Colonic mucosa (tissue), 4 donors: ENCODE data around the gene USP46. TPM values are rescaled to one million over a fixed set of nuclear protein-coding genes. Genes with fewer than 3 reads are reported as not detected.

Source experiments
- DNase-seq: peaks from one replicate; pipeline ENCODE4 v3.0.0-alpha.2; 2020
- H3K27ac ChIP-seq: fragments of 200-600 bp; one replicate; pipeline ENCODE4 v1.8.0; 2021
- H3K27me3 ChIP-seq: fragments of 200-600 bp; one replicate; pipeline ENCODE4 v1.8.0; 2021
- H3K36me3 ChIP-seq: fragments of 200-600 bp; one replicate; pipeline ENCODE4 v1.8.0; 2021
- H3K4me1 ChIP-seq: fragments of 200-600 bp; one replicate; pipeline ENCODE4 v1.8.0; 2021; ENCODE audit warnings: mild to moderate bottlenecking
- H3K4me3 ChIP-seq: fragments of 200-600 bp; one replicate; pipeline ENCODE4 v1.8.0; 2021
- H3K9ac ChIP-seq, 2 donors: one replicate each; pipeline ENCODE4 v1.7.0; 2013; ENCODE audit warnings: control low read depth in 2 of 2, low read depth in 2 of 2, low read length in 2 of 2
- H3K9me3 ChIP-seq: fragments of 200-600 bp; one replicate; pipeline ENCODE4 v1.8.0; 2021
- CTCF ChIP-seq: fragments of 200-600 bp; IDR thresholded peaks from one replicate; pipeline ENCODE4 v1.8.0; 2022; ENCODE audit warnings: antibody characterized with exemption, mild to moderate bottlenecking
- intact Hi-C: fragments of 100-400 bp; cut with DNase I; formaldehyde crosslinking; loops from one replicate; pipeline ENCODE4 v1.14.1; 2022
- total RNA-seq, 2 donors: library from RNA; stranded (reverse); fragmentation: NEBNext Ultra II Directional in 1 of 2; extraction: Animal tissue kit (Norgen Biotek cat#: 25700) in 1 of 2; gene quantifications; one replicate each; pipeline ENCODE4 v1.2.1, GENCODE V29; 2021
- donor health status: healthy.
- donor health status: DM: no; HTN: no; CAD: no.
- donor health status: DM: no; HTN: no; CAD: no.

Gene USP46
- total RNA-seq, 2 donors from 2014 or later, result 10.0 to 15.0 TPM

GRCh38 chr4:52693492-52693891 lies 34.4 kb upstream of the USP46 start:
- Histone ChIP-seq H3K27me3 (no peaks in the 10 kb centered on the region), H3K36me3 (no peaks in the 10 kb centered on the region), H3K27ac (no peak overlapping the region), H3K9me3 (no peaks in the 10 kb centered on the region), H3K4me1 (no peaks in the 10 kb centered on the region), H3K4me3 (no peak overlapping the region), H3K9ac (no peak overlapping the region)
- no peak for TF ChIP-seq CTCF
- DNase-seq, result no peak
- intact Hi-C loops, result no loop called here

GRCh38 chr4:52689096-52689495 lies 30.0 kb upstream of the USP46 start:
- Histone ChIP-seq H3K27ac (no peak overlapping the region), H3K4me1 (no peaks in the 10 kb centered on the region), H3K36me3 (no peaks in the 10 kb centered on the region), H3K4me3 (no peak overlapping the region), H3K27me3 (no peaks in the 10 kb centered on the region), H3K9me3 (no peaks in the 10 kb centered on the region), H3K9ac (no peak overlapping the region)
- intact Hi-C loops, result no loop called here
- TF ChIP-seq CTCF, result no peak
- no peak for DNase-seq

- H3K9ac ChIP-seq, result no peak overlapping the region
- H3K9me3 ChIP-seq, result no peaks in the 10 kb centered on the region
- no peaks in the 10 kb centered on the region for H3K4me1 ChIP-seq
- no peaks in the 10 kb centered on the region for H3K36me3 ChIP-seq
- H3K4me3 ChIP-seq, result no peak overlapping the region
- H3K27me3 ChIP-seq, result no peaks in the 10 kb centered on the region
- intact Hi-C loops, result no loop called here
- no peak overlapping the region for H3K27ac ChIP-seq
- DNase-seq, result no peak
- TF ChIP-seq CTCF, result no peak
Measured at GRCh38 chr4:52687696-52688095, 28.6 kb upstream of the USP46 start.

- no peak overlapping the region for H3K4me3 ChIP-seq
- DNase-seq, result no peak
- H3K9me3 ChIP-seq, result no peaks in the 10 kb centered on the region
- no peak overlapping the region for H3K9ac ChIP-seq
- no peaks in the 10 kb centered on the region for H3K36me3 ChIP-seq
- intact Hi-C loops, result no loop called here
- no peak overlapping the region for H3K27ac ChIP-seq
- no peaks in the 10 kb centered on the region for H3K4me1 ChIP-seq
- no peak for TF ChIP-seq CTCF
- H3K27me3 ChIP-seq, result no peaks in the 10 kb centered on the region
Measured at GRCh38 chr4:52685316-52685715, 26.2 kb upstream of the USP46 start.

- Histone ChIP-seq H3K36me3 (no peaks in the 10 kb centered on the region), H3K9me3 (no peaks in the 10 kb centered on the region), H3K27ac (no peak overlapping the region), H3K4me3 (no peak overlapping the region), H3K4me1 (no peaks in the 10 kb centered on the region), H3K9ac (no peak overlapping the region), H3K27me3 (no peaks in the 10 kb centered on the region)
- intact Hi-C loops, result no loop called here
- DNase-seq, result no peak
- no peak for TF ChIP-seq CTCF
Measured at GRCh38 chr4:52684896-52685295, 25.8 kb upstream of the USP46 start.

DNA sequence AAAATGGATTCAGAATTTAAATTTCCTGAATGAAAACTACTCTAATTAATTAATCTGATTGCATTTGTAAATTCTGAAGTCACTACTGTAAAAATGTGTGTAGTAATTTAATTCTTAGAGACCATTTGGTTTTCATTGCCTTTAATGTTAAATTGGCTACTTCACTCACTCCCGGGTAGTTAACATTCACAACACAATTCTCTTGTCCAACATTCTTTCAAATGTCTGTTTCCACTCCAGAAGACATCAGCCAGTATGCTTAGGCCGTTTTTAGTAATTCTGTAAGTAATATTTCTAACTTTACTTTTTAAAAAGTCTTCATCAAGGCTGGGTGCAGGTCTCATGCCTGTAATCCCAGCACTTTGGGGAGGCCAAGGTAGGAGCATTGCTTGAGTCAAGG lies 21.3 kb upstream of the USP46 start:
- Histone ChIP-seq H3K9ac (no peak overlapping the region), H3K27me3 (no peaks in the 10 kb centered on the region), H3K36me3 (no peaks in the 10 kb centered on the region), H3K4me3 (no peak overlapping the region), H3K27ac (no peak overlapping the region), H3K9me3 (no peaks in the 10 kb centered on the region), H3K4me1 (no peaks in the 10 kb centered on the region)
- DNase-seq, result no peak
- TF ChIP-seq CTCF, result no peak
- intact Hi-C loops, result no loop called here
